ENCODE data around the gene INO80B. TPM values are rescaled to one million over a fixed set of nuclear protein-coding genes. Genes with fewer than 3 reads are reported as not detected.

The INO80B gene
- total and polyA plus RNA-seq, 2 of the 8 experiments (the other 6 are each of a cell fraction or from before 2014, with no cell fraction given), result 3.9 to 18.5 TPM

DNA sequence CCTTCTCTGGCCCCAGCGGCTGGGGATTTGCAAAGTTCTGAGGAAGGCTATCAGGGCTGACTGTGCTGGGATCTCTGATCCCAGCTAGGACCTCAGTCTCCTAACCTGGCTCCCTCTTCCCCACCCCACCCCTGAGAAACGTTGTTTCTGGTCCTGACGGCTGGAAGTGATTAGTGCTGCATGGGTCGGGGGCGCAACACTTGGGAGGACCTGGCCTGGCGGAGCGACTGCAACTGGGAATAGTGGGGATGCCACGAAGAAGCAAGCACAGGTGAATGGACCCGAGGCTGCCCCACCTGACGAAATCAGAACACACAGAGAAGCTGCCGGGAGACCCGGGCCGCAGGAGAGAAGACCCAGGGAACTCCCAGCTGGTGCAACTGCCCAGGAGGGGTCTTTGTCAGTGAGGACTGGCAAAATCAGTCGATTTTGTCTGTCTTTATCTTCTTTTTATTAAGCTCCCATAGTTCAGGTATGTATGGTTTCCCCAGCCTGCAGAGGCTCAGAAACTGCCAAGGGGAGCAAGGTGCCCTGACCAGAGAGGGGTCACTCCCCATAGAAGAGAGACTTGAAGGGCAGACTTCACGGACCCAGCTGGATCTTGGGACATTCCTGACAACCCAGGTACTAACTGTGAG lies 45.2 kb downstream of the INO80B start:
- no peak overlapping the region for H3K9ac ChIP-seq (replicated peaks in 1 of 4; ENCODE audit: extremely low read depth in 1 of 4, low read depth in 3 of 4, low read length in 3 of 4)
- H4K20me1 ChIP-seq (replicated peaks in 1 of 2; ENCODE audit: control insufficient read depth in 1 of 2, insufficient read depth in 2 of 2, low read length in 2 of 2), result peaks cover 0 to 13% of the 10 kb centered on the region in 2 experiments
- peaks cover 35% of the 10 kb centered on the region; the same call in 1 of the 2 replicates for H3K23me2 ChIP-seq (ENCODE audit: low read depth, low read length)
- no peak overlapping the region for H3K23ac ChIP-seq (ENCODE audit: insufficient read length)
- no peak overlapping the region for H2BK15ac ChIP-seq (ENCODE audit: low read length)
- peak overlapping the region; percentile 78 to 97 for H3K4me2 ChIP-seq (ENCODE audit: insufficient read depth in 1 of 2, low read depth in 2 of 2, low read length in 2 of 2)
- POLR2A ChIA-PET (ENCODE audit: partially characterized antibody), result interaction anchor here (0.9 to 9.4 kb wide), 15 partner anchors 10 to 88 kb away, joined by 3 to 73 read pairs (median 4); partner anchors contain the start of genes AUP1, CCDC142, DQX1 and HTRA2
- H3K36me3 ChIP-seq (ENCODE audit: control insufficient read depth in 2 of 4, insufficient read depth in 4 of 4, low read length in 3 of 4), result no peaks in the 10 kb centered on the region; a peak in 1 of 8 replicates
- H3K4me3 ChIP-seq (ENCODE audit: extremely low read depth in 1 of 4, insufficient read depth in 2 of 4, low read depth in 3 of 4, low read length in 4 of 4), result peak overlapping the region; percentile 20 to 57 (median 46); a peak in 4 of 8 replicates
- H3K4ac ChIP-seq (replicated peaks; ENCODE audit: insufficient read length, low read depth, low read length), result no peak overlapping the region
- no peak overlapping the region for H2BK5ac ChIP-seq (ENCODE audit: low read depth, low read length)
- no peak overlapping the region for H2AK5ac ChIP-seq (ENCODE audit: low read depth, low read length)
- no peak overlapping the region for H2BK120ac ChIP-seq (replicated peaks; ENCODE audit: low read depth, low read length)
- no peak overlapping the region for H3K56ac ChIP-seq (replicated peaks; ENCODE audit: insufficient read length, low read depth, low read length)
- WGBS, 2 experiments (ENCODE audit: extremely low coverage in 1 of 2, insufficient coverage in 1 of 2, insufficient read length in 1 of 2, insufficient replicate concordance in 2 of 2, low coverage in 1 of 2, low lambda C conversion rate in 2 of 2, missing lambda C conversion rate in 1 of 2), result 16% methylated on average over 15 of the region's 15 CpGs; no CpG with 5 or more reads in 1 of the 2 experiments
- H3K4me1 ChIP-seq (replicated peaks in 1 of 4; ENCODE audit: control insufficient read depth in 3 of 4, insufficient read depth in 4 of 4, low read length in 3 of 4), result peaks cover 7 to 59% (median 38%) of the 10 kb centered on the region in 4 experiments
- H3K79me2 ChIP-seq (ENCODE audit: control insufficient read depth in 1 of 2, insufficient read depth in 2 of 2, low read length in 2 of 2), result no peaks in the 10 kb centered on the region
- no peak overlapping the region for H4K5ac ChIP-seq (ENCODE audit: insufficient read length, low read depth, low read length)
- peaks cover 85 to 100% (median 99%) of the 10 kb centered on the region in 4 experiments for H3K27me3 ChIP-seq (replicated peaks in 1 of 4; ENCODE audit: control insufficient read depth in 3 of 4, extremely low read depth in 1 of 4, insufficient read depth in 3 of 4, low read length in 3 of 4)
- no peaks in the 10 kb centered on the region for H3K9me3 ChIP-seq (ENCODE audit: insufficient read depth in 2 of 2, low read depth in 1 of 2, low read length in 1 of 2)
- H3K79me1 ChIP-seq (ENCODE audit: low read depth, low read length), result no peaks in the 10 kb centered on the region
- CTCF ChIA-PET (ENCODE audit: partially characterized antibody), result interaction anchor here (0.7 to 5.1 kb wide), 13 partner anchors 10 to 91 kb away, joined by 3 to 24 read pairs (median 6); partner anchors contain the start of genes AUP1, CCDC142, HTRA2 and TLX2
- peak overlapping the region; percentile 6 for H4K8ac ChIP-seq (ENCODE audit: extremely low read depth, insufficient read depth, low read length)
- TF ChIP-seq SUZ12 (IDR thresholded peaks at IDR 0.05; ENCODE audit: low read length) (peak; percentile 21), POLR2A (IDR thresholded peaks at IDR 0.05; ENCODE audit: control extremely low read depth in 1 of 2, low read depth in 2 of 2, low read length in 2 of 2) (no peak), EZH2 (IDR thresholded peaks at IDR 0.05; ENCODE audit: low read depth, low read length, severe bottlenecking) (peak; percentile 76)
- no peak overlapping the region for H3K18ac ChIP-seq (ENCODE audit: extremely low read depth, low read length)
- H2AFZ ChIP-seq (ENCODE audit: low read length), result no peak overlapping the region
- no peak overlapping the region for H4K91ac ChIP-seq (replicated peaks; ENCODE audit: insufficient read length, low read length)
- DNase-seq (ENCODE audit: low read depth in 1 of 2, low spot score in 2 of 2) (peak in 1 of 2 experiments; percentile 58), FAIRE-seq (no peak)
- no peak overlapping the region for H2BK12ac ChIP-seq (ENCODE audit: low read depth, low read length)
- no peak overlapping the region for H3K27ac ChIP-seq (ENCODE audit: low read depth, low read length)
- H3K14ac ChIP-seq (ENCODE audit: insufficient read length), result no peak overlapping the region
- no peak overlapping the region for H2BK20ac ChIP-seq (ENCODE audit: low read length)
